ENCODE data around the gene ROBO2. TPM values are rescaled to one million over a fixed set of nuclear protein-coding genes. Genes with fewer than 3 reads are reported as not detected.

ROBO2 gene
- total RNA-seq, 1 donor from 2014 or later: 11.0 TPM

DNA sequence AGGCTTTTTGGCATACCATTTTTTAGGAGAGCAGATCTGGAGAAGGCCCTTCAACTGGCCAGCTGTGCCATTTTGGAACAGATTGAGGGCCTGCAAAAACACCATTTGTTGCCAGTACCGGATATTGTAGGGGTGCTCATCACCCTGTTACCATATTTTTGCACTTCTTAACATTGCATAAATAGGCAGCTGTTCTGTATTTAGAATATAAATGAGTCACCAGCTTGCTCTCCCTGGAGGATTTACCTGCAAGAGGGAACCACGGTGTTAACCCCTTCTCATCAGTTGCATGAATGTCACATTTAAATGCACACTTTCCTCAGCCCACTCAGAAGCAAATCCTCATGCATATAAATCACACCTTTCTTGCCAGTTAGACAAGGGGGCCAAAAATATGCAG is 435.6 kb downstream of the ROBO2 start:
- H3K4me1 ChIP-seq: no peaks in the 10 kb centered on the region
- TF ChIP-seq, protein P1, sequence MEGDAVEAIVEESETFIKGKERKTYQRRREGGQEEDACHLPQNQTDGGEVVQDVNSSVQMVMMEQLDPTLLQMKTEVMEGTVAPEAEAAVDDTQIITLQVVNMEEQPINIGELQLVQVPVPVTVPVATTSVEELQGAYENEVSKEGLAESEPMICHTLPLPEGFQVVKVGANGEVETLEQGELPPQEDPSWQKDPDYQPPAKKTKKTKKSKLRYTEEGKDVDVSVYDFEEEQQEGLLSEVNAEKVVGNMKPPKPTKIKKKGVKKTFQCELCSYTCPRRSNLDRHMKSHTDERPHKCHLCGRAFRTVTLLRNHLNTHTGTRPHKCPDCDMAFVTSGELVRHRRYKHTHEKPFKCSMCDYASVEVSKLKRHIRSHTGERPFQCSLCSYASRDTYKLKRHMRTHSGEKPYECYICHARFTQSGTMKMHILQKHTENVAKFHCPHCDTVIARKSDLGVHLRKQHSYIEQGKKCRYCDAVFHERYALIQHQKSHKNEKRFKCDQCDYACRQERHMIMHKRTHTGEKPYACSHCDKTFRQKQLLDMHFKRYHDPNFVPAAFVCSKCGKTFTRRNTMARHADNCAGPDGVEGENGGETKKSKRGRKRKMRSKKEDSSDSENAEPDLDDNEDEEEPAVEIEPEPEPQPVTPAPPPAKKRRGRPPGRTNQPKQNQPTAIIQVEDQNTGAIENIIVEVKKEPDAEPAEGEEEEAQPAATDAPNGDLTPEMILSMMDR (IDR thresholded peaks at IDR 0.05): no peak
- TF ChIP-seq POLR2AphosphoS5 (IDR thresholded peaks at IDR 0.05; ENCODE audit: insufficient read depth in 1 of 2, low read depth in 1 of 2) (no peak), POLR2A (IDR thresholded peaks at IDR 0.05) (no peak)
- H3K4me3 ChIP-seq: no peak overlapping the region
- H3K36me3 ChIP-seq: no peaks in the 10 kb centered on the region
- no peaks in the 10 kb centered on the region for H3K9me3 ChIP-seq
- no peaks in the 10 kb centered on the region for H3K27me3 ChIP-seq
- no peak overlapping the region for H3K27ac ChIP-seq
- no peak for DNase-seq (ENCODE audit: extremely low spot score in 2 of 2)
- intact Hi-C loops (cut with DNase I): no loop called here

DNA sequence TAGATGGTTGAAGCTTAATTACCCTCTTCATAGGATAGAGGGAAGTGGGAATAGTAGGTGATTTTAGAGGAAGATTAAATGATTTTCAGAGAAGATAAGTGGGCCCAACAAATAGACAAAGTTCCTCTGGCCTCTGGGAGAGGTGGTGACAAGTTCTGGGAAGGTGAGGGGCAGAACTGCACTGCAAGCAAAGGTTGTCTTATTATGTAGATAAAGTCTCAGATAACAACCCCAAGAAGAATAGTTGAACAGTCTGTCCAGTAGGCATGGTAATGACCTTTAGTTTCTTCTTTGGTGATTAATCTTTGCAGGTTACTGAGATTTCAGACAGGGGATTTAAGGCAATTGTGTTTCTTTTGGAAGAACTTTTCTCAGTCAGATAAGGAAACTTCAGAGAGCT is 439.1 kb downstream of the ROBO2 start:
- no peak overlapping the region for H3K27ac ChIP-seq
- no peaks in the 10 kb centered on the region for H3K27me3 ChIP-seq
- no peak for TF ChIP-seq POLR2A (IDR thresholded peaks at IDR 0.05)
- TF ChIP-seq, protein P1 (IDR thresholded peaks at IDR 0.05): no peak
- no peak for TF ChIP-seq POLR2AphosphoS5 (IDR thresholded peaks at IDR 0.05; ENCODE audit: insufficient read depth in 1 of 2, low read depth in 1 of 2)
- DNase-seq (ENCODE audit: extremely low spot score in 2 of 2): no peak
- no peaks in the 10 kb centered on the region for H3K9me3 ChIP-seq
- no peaks in the 10 kb centered on the region for H3K4me1 ChIP-seq
- no peak overlapping the region for H3K4me3 ChIP-seq
- H3K36me3 ChIP-seq: no peaks in the 10 kb centered on the region
- intact Hi-C loops (cut with DNase I): no loop called here

DNA sequence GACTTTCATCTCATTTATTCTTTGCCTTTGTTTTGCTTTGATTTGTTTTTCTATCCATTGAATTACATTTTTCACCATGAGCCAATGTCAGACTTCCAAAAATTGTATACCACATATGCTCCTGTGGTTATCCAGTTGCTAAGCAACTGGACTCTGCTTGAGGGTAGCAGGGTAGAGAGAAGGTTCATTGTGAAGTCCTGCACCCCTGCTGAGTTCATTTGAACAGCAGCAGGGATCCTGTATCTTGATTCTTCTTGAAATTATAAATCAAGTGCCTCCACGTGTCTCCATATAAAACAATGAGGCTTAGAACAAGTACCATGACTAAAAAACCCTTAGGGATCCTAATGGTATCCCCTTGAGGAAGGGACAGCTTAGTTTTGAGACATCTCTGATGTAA is 449.3 kb downstream of the ROBO2 start:
- Histone ChIP-seq H3K9me3 (no peaks in the 10 kb centered on the region), H3K4me1 (no peaks in the 10 kb centered on the region), H3K27me3 (no peaks in the 10 kb centered on the region), H3K4me3 (no peak overlapping the region), H3K27ac (no peak overlapping the region), H3K36me3 (no peaks in the 10 kb centered on the region)
- DNase-seq (ENCODE audit: extremely low spot score in 2 of 2): no peak
- TF ChIP-seq, protein P1 (IDR thresholded peaks at IDR 0.05): no peak
- TF ChIP-seq POLR2AphosphoS5 (IDR thresholded peaks at IDR 0.05; ENCODE audit: insufficient read depth in 1 of 2, low read depth in 1 of 2) (no peak), POLR2A (IDR thresholded peaks at IDR 0.05) (no peak)
- intact Hi-C loops (cut with DNase I): no loop called here

DNA sequence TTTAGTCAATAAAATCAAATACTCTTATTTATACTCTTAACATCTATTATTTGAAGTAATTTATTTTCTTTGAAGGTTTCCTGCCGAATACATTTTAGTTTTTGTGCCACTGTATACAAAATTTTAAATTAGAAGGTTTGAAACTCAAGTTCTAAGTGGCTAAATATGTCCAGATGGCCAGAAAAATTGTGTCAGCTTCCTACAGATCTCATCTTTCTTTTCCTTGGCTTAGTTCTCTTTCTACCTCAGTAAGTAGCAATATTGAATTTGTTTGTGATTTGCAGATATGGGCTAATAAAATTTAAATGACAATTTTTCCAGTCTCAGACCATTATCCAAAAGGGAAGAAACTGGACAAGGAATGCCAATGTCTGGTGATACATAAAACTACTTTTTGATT is 452.1 kb downstream of the ROBO2 start:
- Histone ChIP-seq H3K27ac (no peak overlapping the region), H3K9me3 (no peaks in the 10 kb centered on the region), H3K4me3 (no peak overlapping the region), H3K4me1 (no peaks in the 10 kb centered on the region), H3K27me3 (no peaks in the 10 kb centered on the region), H3K36me3 (no peaks in the 10 kb centered on the region)
- intact Hi-C loops (cut with DNase I): no loop called here
- DNase-seq (ENCODE audit: extremely low spot score in 2 of 2): no peak
- TF ChIP-seq, protein P1 (IDR thresholded peaks at IDR 0.05): no peak
- TF ChIP-seq POLR2AphosphoS5 (IDR thresholded peaks at IDR 0.05; ENCODE audit: insufficient read depth in 1 of 2, low read depth in 1 of 2) (no peak), POLR2A (IDR thresholded peaks at IDR 0.05) (no peak)

DNA sequence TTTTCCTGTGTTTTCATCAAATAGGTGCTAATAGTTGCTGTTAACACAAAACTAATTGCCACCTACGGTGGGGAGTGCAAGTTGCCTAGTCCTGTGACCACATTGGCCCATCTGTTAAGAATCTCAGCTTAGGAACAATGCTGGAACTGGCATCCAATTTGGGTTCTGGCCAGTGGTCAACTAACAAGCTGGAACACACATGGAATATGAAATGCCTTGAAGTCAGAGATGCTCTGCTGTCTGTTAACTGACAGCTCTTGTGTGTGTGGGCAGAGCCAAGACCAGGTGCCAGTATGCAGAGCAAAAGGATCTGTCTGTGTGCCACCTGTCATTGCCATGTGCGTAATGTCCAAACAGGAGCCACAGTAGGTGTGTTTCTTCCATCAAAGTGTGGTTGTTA is 460.8 kb downstream of the ROBO2 start:
- no peak for DNase-seq (ENCODE audit: extremely low spot score in 2 of 2)
- TF ChIP-seq POLR2AphosphoS5 (IDR thresholded peaks at IDR 0.05; ENCODE audit: insufficient read depth in 1 of 2, low read depth in 1 of 2) (no peak), POLR2A (IDR thresholded peaks at IDR 0.05) (no peak)
- TF ChIP-seq, protein P1 (IDR thresholded peaks at IDR 0.05): no peak

More for the DNA sequence above, 460.8 kb downstream of the ROBO2 start:
- no peaks in the 10 kb centered on the region for H3K27me3 ChIP-seq
- H3K4me1 ChIP-seq: no peaks in the 10 kb centered on the region
- H3K9me3 ChIP-seq: no peaks in the 10 kb centered on the region
- no peaks in the 10 kb centered on the region for H3K36me3 ChIP-seq
- intact Hi-C loops (cut with DNase I): no loop called here
- H3K4me3 ChIP-seq: no peak overlapping the region
- H3K27ac ChIP-seq: no peak overlapping the region

Measured in vagina (tissue), 2 donors.